T-helper 2 cell treated with Interferon-gamma antibody and Interleukin-4, amounts not matched to agents 5 μg/mL and 100 μg/mL, for 36 hours (primary cell): Measurements from ENCODE around the gene MINDY4.
A peak's percentile ranks its signal among the peaks of the same experiment; 100 is the strongest.

Experiments
- DNase-seq: peaks from one replicate; pipeline ENCODE4 v3.0.0; 2021; ENCODE audit warnings: low spot score
- H3K27ac Mint-ChIP-seq: one replicate; pipeline ENCODE4 v1.8.0; 2021; ENCODE audit warnings: mild to moderate bottlenecking, mixed read lengths
- H3K27me3 Mint-ChIP-seq: one replicate; pipeline ENCODE4 v1.8.0; 2021; ENCODE audit warnings: low read depth, mixed read lengths
- H3K36me3 Mint-ChIP-seq: one replicate; pipeline ENCODE4 v1.8.0; 2021; ENCODE audit warnings: low read depth, mixed read lengths
- H3K4me1 Mint-ChIP-seq: one replicate; pipeline ENCODE4 v1.8.0; 2021; ENCODE audit warnings: low read depth, mixed read lengths
- H3K4me3 Mint-ChIP-seq: one replicate; pipeline ENCODE4 v1.8.0; 2022; ENCODE audit warnings: mild to moderate bottlenecking, moderate library complexity, mixed read lengths
- H3K9me3 Mint-ChIP-seq: one replicate; pipeline ENCODE4 v1.8.0; 2021; ENCODE audit warnings: mixed read lengths

Gene MINDY4

DNA sequence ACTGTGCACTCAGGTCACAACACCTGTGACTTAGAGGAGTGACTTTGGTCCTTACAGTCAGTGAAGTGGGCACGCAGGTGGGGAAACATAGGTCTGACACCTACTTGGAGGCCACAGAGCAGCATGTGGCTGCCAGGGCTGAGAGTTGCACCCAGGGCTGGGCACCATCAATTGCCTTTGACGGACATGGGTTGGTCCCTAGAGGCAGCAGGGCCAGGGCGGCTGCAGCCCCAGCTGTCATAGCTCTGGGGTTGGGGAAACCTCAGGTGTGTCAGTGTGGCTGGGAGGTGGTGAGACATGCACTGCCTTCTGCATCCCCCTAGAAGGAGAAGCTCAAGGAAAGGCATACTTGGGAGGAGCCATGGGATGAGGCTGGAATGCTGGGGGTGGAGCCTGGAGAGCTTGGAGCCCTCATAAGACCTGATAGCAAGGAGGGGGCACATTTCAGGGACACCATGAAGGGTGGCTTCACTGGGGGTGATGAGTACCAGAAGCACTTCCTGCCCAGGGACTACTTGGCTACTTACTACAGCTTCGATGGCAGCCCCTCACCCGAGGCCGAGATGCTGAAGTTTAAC lies 19.4 kb upstream of the MINDY4 start, which contains the start of gene INMT:
TSS of gene INMT (plus strand) at position 440 of the 578 bp plus-strand sequence. CDS start at position 456, 16 bp downstream.
- no peak for DNase-seq
- H3K9me3 Mint-ChIP-seq = no peaks in the 10 kb centered on the region
- H3K4me1 Mint-ChIP-seq = no peaks in the 10 kb centered on the region
- H3K27me3 Mint-ChIP-seq = no peaks in the 10 kb centered on the region
- H3K27ac Mint-ChIP-seq = no peak within 1 kb of the TSS
- H3K36me3 Mint-ChIP-seq = no peaks in the 10 kb centered on the region
- H3K4me3 Mint-ChIP-seq = no peak within 1 kb of the TSS

- DNase-seq = no peak
- Mint-ChIP-seq H3K4me3 (no peak overlapping the region), H3K4me1 (no peaks in the 10 kb centered on the region), H3K27me3 (no peaks in the 10 kb centered on the region), H3K27ac (no peak overlapping the region), H3K36me3 (no peaks in the 10 kb centered on the region), H3K9me3 (no peaks in the 10 kb centered on the region)
Measured at GRCh38 chr7:30752484-30752883, 18.7 kb upstream of the MINDY4 start.

DNA sequence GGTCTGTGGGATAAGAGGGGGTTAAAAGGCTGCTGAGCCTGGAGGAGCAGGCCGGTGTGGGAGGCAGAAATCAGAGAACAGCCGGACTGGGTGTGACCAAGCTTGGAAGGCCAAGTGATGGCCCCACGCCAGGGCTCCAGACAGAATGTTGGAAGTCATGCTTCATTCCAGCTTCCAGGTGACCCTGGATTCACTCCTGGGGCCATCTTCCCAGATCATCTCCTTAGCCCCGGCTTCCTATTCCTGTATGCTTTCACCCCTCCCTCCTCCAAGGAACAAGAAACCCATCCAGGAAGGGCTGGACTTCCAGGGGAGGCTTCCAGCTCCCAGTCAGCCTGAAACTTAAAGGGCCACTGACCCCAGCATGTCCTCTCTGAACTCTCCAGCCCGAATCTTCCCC lies 18.2 kb upstream of the MINDY4 start:
- no peaks in the 10 kb centered on the region for H3K4me1 Mint-ChIP-seq
- H3K27ac Mint-ChIP-seq = no peak overlapping the region
- H3K4me3 Mint-ChIP-seq = no peak overlapping the region
- H3K36me3 Mint-ChIP-seq = no peaks in the 10 kb centered on the region
- no peaks in the 10 kb centered on the region for H3K9me3 Mint-ChIP-seq
- no peaks in the 10 kb centered on the region for H3K27me3 Mint-ChIP-seq
- no peak for DNase-seq

DNA sequence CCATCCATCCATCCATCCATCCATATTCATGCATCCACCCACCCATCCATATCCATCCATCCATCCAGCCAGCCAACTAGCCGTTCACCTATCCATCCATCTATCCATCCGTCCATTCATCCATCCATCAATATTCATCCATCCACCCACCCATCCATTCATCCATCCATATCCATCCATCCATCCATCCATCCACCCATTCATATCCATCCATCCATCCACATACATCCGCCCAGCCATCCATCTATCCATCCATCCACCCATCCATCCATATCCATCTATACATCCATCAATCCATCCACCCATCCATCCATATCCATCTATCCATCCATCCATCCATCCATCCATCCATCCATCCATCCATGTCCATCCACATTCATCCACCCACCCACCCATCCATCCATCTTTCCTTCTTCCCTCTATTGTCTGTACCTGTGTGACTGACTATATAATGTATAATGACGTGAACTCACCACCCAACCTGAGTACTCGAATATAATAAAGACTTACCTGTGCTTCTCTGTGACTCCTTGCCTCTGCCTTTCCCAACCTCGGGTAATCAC lies 16.8 kb upstream of the MINDY4 start:
- H3K4me3 Mint-ChIP-seq = no peak overlapping the region
- H3K27ac Mint-ChIP-seq = no peak overlapping the region
- no peaks in the 10 kb centered on the region for H3K4me1 Mint-ChIP-seq
- no peak for DNase-seq
- no peaks in the 10 kb centered on the region for H3K9me3 Mint-ChIP-seq
- no peaks in the 10 kb centered on the region for H3K36me3 Mint-ChIP-seq
- H3K27me3 Mint-ChIP-seq = no peaks in the 10 kb centered on the region

GRCh38 chr7:30755384-30756154 lies 15.6 kb upstream of the MINDY4 start:
- Mint-ChIP-seq H3K4me1 (no peaks in the 10 kb centered on the region), H3K27ac (no peak overlapping the region), H3K36me3 (no peaks in the 10 kb centered on the region), H3K4me3 (no peak overlapping the region), H3K27me3 (no peaks in the 10 kb centered on the region), H3K9me3 (no peaks in the 10 kb centered on the region)
- DNase-seq = no peak

DNA sequence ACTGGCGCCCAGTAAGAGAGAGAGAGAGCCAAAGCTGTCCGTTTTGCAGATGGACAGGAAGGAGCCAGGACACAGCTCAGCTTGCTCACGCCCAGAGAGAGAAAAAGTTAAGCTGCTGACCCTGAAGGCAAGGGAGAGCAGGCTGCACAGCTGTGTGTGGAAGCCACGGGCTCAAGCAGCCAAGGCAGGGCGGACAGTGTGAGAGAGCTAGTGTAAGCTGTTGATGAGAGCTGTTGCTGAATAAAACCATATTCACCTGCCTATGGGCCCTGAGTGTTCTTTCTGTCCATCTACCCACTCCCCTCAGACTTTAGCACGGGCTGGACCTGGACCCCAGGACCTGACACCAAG lies 13.9 kb upstream of the MINDY4 start:
- H3K36me3 Mint-ChIP-seq = no peaks in the 10 kb centered on the region
- H3K9me3 Mint-ChIP-seq = no peaks in the 10 kb centered on the region
- no peak for DNase-seq
- no peaks in the 10 kb centered on the region for H3K4me1 Mint-ChIP-seq
- no peak overlapping the region for H3K27ac Mint-ChIP-seq
- H3K27me3 Mint-ChIP-seq = no peaks in the 10 kb centered on the region
- H3K4me3 Mint-ChIP-seq = no peak overlapping the region

GRCh38 chr7:30760514-30761213 lies 10.6 kb upstream of the MINDY4 start:
- Mint-ChIP-seq H3K4me3 (no peak overlapping the region), H3K36me3 (no peaks in the 10 kb centered on the region), H3K27ac (no peak overlapping the region), H3K4me1 (no peaks in the 10 kb centered on the region), H3K9me3 (no peaks in the 10 kb centered on the region), H3K27me3 (no peaks in the 10 kb centered on the region)
- DNase-seq = no peak

DNA sequence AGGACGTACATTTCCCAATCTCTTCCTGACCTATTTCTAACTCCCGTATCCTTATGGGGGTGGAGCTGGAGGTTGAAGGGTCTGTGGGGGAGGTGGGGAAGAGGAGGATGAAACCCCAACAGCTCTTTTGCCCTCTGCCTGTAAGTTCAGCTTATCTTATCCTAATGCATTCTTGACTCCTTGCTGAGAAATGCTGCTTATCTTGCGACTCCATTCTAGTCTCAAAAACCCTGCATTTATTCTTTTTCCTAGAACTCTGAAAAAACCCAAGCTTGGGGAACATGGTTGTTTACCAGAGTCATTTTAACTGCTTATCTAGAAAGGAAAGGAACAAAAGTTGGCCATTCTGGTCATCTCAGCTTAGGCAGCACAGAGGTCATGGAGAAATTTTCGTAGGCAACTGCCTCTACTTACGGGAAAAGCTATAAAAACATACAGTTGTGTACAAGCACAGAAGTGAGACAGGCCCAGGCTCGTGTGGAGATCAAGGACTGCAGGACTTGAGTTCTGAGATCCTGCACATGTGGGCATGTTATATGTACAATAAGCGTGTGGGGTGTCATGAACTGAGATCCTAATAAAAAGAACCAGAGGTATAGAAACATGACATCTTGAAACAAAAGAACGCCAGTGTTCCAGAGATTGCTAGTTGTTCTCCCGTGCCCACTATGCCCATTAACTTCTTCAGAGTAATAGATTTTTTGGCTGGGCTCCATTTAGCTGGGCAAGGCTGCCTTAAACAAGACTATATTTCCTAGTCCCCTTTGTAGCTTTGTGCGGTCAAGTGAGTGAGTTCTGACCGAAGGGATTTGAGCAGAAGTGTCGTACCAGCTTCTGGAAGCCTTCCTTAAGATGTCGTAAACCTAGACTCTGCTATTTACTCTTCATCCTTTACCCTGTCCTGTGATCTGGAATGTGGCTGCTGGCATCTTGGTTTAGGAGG lies 9.7 kb upstream of the MINDY4 start:
- Mint-ChIP-seq H3K4me3 (no peak overlapping the region), H3K9me3 (no peaks in the 10 kb centered on the region), H3K27ac (no peak overlapping the region), H3K36me3 (no peaks in the 10 kb centered on the region), H3K27me3 (no peaks in the 10 kb centered on the region), H3K4me1 (no peaks in the 10 kb centered on the region)
- DNase-seq = no peak

DNA sequence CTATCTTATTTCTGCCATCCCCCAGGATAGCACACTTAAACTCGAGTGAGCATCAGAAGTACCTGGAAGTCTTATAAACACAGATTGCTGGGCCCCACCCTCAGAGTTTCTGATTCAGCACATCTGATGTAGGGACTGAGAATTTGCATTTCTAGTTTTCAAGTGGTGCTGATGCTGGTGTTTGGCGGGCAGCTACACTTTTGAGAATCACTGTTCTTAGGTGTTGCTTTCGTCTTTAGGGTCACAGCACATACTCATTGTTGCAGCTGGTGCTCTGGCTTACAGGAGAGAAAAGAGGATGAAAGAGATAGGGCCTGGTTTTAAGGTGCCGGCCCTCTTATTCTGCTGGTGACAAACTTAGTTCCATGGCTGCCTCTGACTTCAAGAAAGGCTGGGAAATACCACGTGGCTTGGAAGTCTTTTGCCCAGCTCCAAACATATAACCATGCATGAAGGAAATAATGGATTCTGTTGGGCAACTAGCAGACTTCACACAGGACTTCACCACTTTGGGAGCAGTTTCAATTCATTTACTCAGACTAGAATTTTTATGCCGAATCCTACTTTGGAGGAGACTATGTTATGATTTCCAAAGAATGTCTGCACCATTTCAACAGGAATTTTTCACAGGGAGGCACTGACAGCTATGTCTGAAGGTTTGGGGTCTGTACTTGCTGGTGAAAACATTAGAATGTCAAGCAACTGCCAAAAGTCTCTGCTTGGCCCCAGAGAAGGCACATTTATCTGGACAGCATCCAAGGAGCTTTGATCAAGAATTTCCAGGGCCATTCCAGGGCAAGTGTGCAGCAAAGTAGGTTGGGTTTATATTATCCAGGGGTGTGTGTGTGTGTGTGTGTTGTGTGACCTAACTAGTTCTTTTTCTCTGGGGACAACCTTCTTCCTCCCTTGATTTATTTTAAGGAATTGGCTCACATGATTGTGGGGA lies 6.9 kb upstream of the MINDY4 start:
- no peaks in the 10 kb centered on the region for H3K9me3 Mint-ChIP-seq
- no peaks in the 10 kb centered on the region for H3K36me3 Mint-ChIP-seq
- peaks cover 6% of the 10 kb centered on the region for H3K27me3 Mint-ChIP-seq
- H3K27ac Mint-ChIP-seq = no peak overlapping the region
- no peaks in the 10 kb centered on the region for H3K4me1 Mint-ChIP-seq
- H3K4me3 Mint-ChIP-seq = no peak overlapping the region
- DNase-seq = no peak

GRCh38 chr7:30765408-30765807 lies 5.8 kb upstream of the MINDY4 start:
- H3K36me3 Mint-ChIP-seq = no peaks in the 10 kb centered on the region
- H3K27ac Mint-ChIP-seq = no peak overlapping the region
- H3K4me1 Mint-ChIP-seq = no peaks in the 10 kb centered on the region
- H3K4me3 Mint-ChIP-seq = no peak overlapping the region
- DNase-seq = no peak
- H3K27me3 Mint-ChIP-seq = peaks cover 6% of the 10 kb centered on the region
- no peaks in the 10 kb centered on the region for H3K9me3 Mint-ChIP-seq

DNA sequence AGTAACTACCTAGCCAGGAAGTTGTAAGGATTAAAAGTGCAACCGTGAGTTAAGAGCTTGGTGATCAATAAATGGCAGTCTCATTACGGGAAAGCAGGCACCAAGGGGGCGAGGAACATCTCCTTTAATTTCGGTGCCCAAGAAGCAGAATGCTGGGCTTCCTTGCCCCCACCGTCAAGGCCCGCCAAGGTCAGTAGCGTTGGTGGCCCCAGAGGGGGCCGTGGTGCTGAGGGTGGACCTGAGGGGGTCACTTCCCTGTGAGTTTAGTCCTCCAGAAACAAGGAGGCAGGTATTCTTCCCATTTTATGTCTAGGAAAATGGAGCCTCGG lies 408 bp upstream of the MINDY4 start:
- Mint-ChIP-seq H3K4me3 (peak overlapping the region; percentile 51), H3K27me3 (peaks cover 6% of the 10 kb centered on the region), H3K9me3 (no peaks in the 10 kb centered on the region), H3K27ac (no peak overlapping the region), H3K36me3 (no peaks in the 10 kb centered on the region), H3K4me1 (peaks cover 4% of the 10 kb centered on the region)
- no peak for DNase-seq

GRCh38 chr7:30771880-30772425 lies 736 bp downstream of the MINDY4 start:
- H3K9me3 Mint-ChIP-seq = no peaks in the 10 kb centered on the region
- H3K27me3 Mint-ChIP-seq = peaks cover 6% of the 10 kb centered on the region
- peaks cover 4% of the 10 kb centered on the region for H3K4me1 Mint-ChIP-seq
- H3K36me3 Mint-ChIP-seq = no peaks in the 10 kb centered on the region
- peak overlapping the region; percentile 88 for H3K4me3 Mint-ChIP-seq
- H3K27ac Mint-ChIP-seq = peak overlapping the region; percentile 84
- DNase-seq = no peak
